Measurements from ENCODE around the gene PLOD2. TPM values are rescaled to one million over a fixed set of nuclear protein-coding genes. Genes with fewer than 3 reads are reported as not detected.
A peak's percentile ranks its signal among the peaks of the same experiment; 100 is the strongest.

PLOD2 gene
- total RNA-seq, 1 experiment from 2014 or later: 158 TPM

DNA sequence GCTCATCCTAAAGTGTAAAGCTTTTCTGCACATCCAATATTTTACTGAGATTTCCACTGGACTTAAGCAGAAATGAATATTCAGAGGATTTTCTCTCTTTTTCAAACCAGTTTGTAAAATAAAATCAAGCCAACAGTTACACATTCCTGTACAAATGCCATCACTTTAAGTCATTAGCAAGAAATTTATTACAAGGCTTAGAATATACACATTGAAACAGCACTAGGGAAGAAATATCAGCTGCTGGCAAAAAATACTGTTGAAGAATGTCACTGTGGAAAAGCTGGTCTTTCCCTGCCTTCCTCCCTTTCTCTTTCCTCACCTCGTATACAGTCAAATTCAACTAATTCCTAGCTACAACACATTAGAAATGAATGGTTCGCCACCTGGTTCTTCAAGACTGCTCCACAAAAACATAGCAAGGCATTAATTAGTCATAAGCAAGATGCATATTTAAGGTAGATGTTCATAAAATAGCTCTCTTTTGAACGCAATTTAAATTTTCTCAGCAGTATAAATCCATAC, 21.3 kb downstream of the PLOD2 start:
- no peak overlapping the region for H3K4me3 ChIP-seq (ENCODE audit: low read depth in 2 of 2, low read length in 2 of 2)
- peak; percentile 52; the same call in 1 of the 2 replicates for ATAC-seq
- H3K27me3 ChIP-seq (ENCODE audit: control insufficient read depth, insufficient read depth, low read length): no peaks in the 10 kb centered on the region
- BruUV-seq (replicated peaks): no TSS peak
- DNase-seq (ENCODE audit: low read depth, low spot score): no peak
- peaks cover 12% of the 10 kb centered on the region for H3K4me1 ChIP-seq (ENCODE audit: control insufficient read depth, insufficient read depth, low read length)
- POLR2A ChIA-PET: no interaction called here
- CTCF ChIA-PET: no interaction called here
- intact Hi-C loops (cut with micrococcal nuclease; ENCODE audit: unreplicated experiment): no loop called here
- no peak overlapping the region for H3K27ac ChIP-seq (ENCODE audit: low read length)
- in situ Hi-C loops (cut with HindIII; ENCODE audit: low pct_unique_long_range_greater_than_20kb, low sequenced_read_pairs): no loop called here
- no peaks in the 10 kb centered on the region for H3K36me3 ChIP-seq (ENCODE audit: control insufficient read depth, insufficient read depth, low read length)
- H3K9me3 ChIP-seq (ENCODE audit: control insufficient read depth, insufficient read depth, low read depth, low read length): no peaks in the 10 kb centered on the region
- no peak for TF ChIP-seq SIN3A (IDR thresholded peaks at IDR 0.05; ENCODE audit: borderline replicate concordance, insufficient read depth, low read depth, low read length)
- TF ChIP-seq, protein P1, sequence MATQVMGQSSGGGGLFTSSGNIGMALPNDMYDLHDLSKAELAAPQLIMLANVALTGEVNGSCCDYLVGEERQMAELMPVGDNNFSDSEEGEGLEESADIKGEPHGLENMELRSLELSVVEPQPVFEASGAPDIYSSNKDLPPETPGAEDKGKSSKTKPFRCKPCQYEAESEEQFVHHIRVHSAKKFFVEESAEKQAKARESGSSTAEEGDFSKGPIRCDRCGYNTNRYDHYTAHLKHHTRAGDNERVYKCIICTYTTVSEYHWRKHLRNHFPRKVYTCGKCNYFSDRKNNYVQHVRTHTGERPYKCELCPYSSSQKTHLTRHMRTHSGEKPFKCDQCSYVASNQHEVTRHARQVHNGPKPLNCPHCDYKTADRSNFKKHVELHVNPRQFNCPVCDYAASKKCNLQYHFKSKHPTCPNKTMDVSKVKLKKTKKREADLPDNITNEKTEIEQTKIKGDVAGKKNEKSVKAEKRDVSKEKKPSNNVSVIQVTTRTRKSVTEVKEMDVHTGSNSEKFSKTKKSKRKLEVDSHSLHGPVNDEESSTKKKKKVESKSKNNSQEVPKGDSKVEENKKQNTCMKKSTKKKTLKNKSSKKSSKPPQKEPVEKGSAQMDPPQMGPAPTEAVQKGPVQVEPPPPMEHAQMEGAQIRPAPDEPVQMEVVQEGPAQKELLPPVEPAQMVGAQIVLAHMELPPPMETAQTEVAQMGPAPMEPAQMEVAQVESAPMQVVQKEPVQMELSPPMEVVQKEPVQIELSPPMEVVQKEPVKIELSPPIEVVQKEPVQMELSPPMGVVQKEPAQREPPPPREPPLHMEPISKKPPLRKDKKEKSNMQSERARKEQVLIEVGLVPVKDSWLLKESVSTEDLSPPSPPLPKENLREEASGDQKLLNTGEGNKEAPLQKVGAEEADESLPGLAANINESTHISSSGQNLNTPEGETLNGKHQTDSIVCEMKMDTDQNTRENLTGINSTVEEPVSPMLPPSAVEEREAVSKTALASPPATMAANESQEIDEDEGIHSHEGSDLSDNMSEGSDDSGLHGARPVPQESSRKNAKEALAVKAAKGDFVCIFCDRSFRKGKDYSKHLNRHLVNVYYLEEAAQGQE (IDR thresholded peaks at IDR 0.05; ENCODE audit: insufficient read depth in 1 of 2, low read depth in 2 of 2, low read length in 1 of 2): no peak
- TF ChIP-seq, protein P2, sequence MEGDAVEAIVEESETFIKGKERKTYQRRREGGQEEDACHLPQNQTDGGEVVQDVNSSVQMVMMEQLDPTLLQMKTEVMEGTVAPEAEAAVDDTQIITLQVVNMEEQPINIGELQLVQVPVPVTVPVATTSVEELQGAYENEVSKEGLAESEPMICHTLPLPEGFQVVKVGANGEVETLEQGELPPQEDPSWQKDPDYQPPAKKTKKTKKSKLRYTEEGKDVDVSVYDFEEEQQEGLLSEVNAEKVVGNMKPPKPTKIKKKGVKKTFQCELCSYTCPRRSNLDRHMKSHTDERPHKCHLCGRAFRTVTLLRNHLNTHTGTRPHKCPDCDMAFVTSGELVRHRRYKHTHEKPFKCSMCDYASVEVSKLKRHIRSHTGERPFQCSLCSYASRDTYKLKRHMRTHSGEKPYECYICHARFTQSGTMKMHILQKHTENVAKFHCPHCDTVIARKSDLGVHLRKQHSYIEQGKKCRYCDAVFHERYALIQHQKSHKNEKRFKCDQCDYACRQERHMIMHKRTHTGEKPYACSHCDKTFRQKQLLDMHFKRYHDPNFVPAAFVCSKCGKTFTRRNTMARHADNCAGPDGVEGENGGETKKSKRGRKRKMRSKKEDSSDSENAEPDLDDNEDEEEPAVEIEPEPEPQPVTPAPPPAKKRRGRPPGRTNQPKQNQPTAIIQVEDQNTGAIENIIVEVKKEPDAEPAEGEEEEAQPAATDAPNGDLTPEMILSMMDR (IDR thresholded peaks at IDR 0.05): no peak
- no peak for TF ChIP-seq TCF7L2 (IDR thresholded peaks at IDR 0.05; ENCODE audit: low read depth, low read length)
- TF ChIP-seq POLR2AphosphoS5 (IDR thresholded peaks at IDR 0.05; ENCODE audit: low read depth, low read length): no peak

DNA sequence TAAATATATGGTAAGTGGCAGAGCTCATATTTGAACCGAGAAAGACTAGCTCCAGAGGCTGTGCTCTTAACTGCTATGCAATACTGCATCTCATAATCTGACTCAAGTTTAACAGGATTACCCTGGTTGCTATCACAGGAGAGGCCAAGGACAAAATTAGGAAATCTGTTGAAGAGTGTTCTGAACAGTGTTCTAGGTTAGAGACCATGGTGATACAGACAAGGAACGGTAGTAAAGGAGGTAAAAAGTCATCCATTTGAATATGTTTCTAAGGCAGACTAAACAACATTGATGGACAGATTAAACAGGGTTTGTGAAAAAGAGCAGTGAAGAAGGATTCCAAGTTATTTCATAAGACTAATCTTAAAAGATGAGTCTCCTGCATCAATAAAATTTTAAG, 22.1 kb downstream of the PLOD2 start:
- TF ChIP-seq, protein P1 (IDR thresholded peaks at IDR 0.05; ENCODE audit: insufficient read depth in 1 of 2, low read depth in 2 of 2, low read length in 1 of 2): no peak
- no peak for TF ChIP-seq TCF7L2 (IDR thresholded peaks at IDR 0.05; ENCODE audit: low read depth, low read length)
- TF ChIP-seq, protein P2 (IDR thresholded peaks at IDR 0.05): no peak
- TF ChIP-seq POLR2AphosphoS5 (IDR thresholded peaks at IDR 0.05; ENCODE audit: low read depth, low read length): no peak
- TF ChIP-seq SIN3A (IDR thresholded peaks at IDR 0.05; ENCODE audit: borderline replicate concordance, insufficient read depth, low read depth, low read length): no peak
- DNase-seq (ENCODE audit: low read depth, low spot score) (no peak), ATAC-seq (no peak)
- H3K4me1 ChIP-seq (ENCODE audit: control insufficient read depth, insufficient read depth, low read length): peaks cover 16% of the 10 kb centered on the region
- no peaks in the 10 kb centered on the region for H3K36me3 ChIP-seq (ENCODE audit: control insufficient read depth, insufficient read depth, low read length)
- no peaks in the 10 kb centered on the region for H3K27me3 ChIP-seq (ENCODE audit: control insufficient read depth, insufficient read depth, low read length)
- POLR2A ChIA-PET: no interaction called here
- no TSS peak for BruUV-seq (replicated peaks)
- H3K9me3 ChIP-seq (ENCODE audit: control insufficient read depth, insufficient read depth, low read depth, low read length): no peaks in the 10 kb centered on the region
- no peak overlapping the region for H3K4me3 ChIP-seq (ENCODE audit: low read depth in 2 of 2, low read length in 2 of 2)
- in situ Hi-C loops (cut with HindIII; ENCODE audit: low pct_unique_long_range_greater_than_20kb, low sequenced_read_pairs) (no loop called here), intact Hi-C loops (cut with micrococcal nuclease; ENCODE audit: unreplicated experiment) (no loop called here)
- CTCF ChIA-PET: no interaction called here
- no peak overlapping the region for H3K27ac ChIP-seq (ENCODE audit: low read length)

Measured in Panc1 (cell line).